NCI-H446 (cell line): ENCODE data around the gene CDRT4.

Experiments used
- DNase-seq, 2 experiments: peaks; one replicate each; lab custom pipeline; 2025; lab: John Stamatoyannopoulos, UW

CDRT4 gene

DNA sequence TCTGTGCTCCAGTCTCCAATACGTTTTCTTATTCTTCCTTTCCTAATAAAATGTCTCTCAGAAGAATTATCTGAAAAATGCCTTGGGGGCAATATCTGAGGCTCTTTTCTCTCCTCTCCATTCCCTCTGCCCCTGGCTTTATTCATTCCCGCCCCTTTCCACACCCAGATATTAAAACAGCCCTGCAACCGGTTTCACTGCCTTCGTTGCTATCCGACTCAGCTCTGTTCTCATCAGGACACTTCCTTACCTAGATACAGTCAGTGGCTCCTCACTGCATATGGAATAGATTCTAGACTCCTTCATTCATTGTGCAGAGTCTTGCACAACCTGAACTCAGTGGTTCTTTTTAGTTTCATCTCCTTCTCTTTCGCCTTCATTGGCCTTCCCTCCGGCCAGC is 74.0 kb downstream of the CDRT4 start:
- DNase-seq = no peak

DNA sequence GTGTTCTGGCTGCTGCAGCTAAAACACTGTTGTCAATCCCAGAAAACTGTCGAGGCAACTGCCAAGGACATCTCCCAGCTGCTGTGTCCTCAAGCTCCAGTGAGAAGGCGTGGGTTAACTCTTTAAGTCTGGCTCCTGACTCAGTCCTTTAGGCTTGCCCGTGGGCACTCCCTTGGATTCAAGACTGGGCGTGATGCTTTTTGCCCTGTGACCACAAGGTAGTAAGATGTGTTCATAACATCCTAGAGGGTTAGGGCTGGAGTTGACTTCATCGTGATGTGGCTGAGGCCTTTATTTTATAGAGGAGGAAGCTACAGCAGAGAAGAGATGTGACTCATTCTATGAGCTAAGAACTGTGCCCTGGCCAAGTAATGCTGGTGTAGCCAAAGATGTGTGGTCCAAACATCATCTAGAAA is 75.1 kb downstream of the CDRT4 start:
- DNase-seq = no peak

DNA sequence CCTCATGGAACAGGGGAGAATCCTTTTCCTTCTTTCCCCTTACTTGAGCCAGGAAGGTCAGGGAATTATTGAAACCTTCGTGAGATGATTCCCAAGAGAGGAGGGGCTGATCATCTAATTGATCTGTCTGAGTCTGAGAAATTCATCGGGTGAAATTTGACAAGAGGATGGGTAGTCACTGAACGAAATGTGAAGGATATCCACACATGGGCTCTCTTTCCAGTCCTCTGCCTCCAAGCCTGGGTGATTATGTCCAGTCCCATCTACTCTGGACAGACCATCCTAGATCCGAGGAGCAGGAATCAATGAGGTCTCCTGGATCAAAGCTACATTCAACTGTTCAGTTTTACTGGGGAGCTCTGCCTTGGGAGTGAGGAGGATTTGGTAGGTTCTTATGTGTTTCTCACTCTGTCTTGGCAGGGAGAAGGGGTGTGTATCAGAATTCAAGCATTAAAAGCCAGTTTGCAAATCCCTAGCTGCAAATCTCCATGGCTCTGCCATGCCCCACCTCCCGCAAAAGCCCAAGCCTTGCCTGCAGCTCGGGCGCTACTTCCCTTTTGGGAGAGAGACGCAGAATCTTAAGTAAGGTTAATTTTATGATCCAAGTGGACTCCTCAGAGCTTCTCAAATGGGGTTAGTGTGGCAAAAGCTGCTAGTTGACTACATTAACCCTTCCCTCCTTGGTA is 78.9 kb downstream of the CDRT4 start:
- DNase-seq = no peak

DNA sequence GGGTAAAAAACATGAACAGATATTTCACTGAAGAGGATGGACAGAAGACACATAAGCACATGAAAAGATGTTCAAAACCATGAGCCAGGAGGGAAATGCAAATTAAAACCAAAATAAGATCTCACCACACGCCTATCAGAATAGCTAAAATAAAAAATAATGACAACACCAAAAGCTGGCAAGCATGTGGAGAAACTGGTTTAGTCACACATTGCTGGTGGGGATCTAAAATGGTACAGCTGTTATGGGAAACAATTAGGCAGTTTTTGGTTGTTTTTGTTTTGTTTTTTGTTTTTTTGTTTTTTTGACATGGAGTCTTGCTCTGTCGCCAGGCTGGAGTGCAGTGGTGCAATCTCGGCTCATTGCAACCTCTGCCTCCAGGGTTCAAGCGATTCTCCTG is 81.3 kb downstream of the CDRT4 start:
- DNase-seq = no peak
